Neural progenitor cell (in vitro differentiated cells): ENCODE measurements around the gene ERC2.

Source experiments
- EZH2 ChIP-seq: fragments of 200-600 bp; sonication (generic); IDR thresholded peaks from 2 replicates; pipeline ENCODE4 v1.6.1; 2017; ENCODE audit warnings: antibody characterized with exemption, mild to moderate bottlenecking, moderate library complexity
- EZH2phosphoT487 ChIP-seq: fragments of 200-600 bp; sonication (generic); IDR thresholded peaks from 2 replicates; pipeline ENCODE4 v1.6.1; 2017; ENCODE audit warnings: antibody characterized with exemption
- TF ChIP-seq, protein P1 (sequence below): fragments of 200-600 bp; sonication (generic); IDR thresholded peaks from 2 replicates; pipeline ENCODE4 v1.5.1; 2017; ENCODE audit warnings: antibody characterized with exemption, mild to moderate bottlenecking

DNA sequence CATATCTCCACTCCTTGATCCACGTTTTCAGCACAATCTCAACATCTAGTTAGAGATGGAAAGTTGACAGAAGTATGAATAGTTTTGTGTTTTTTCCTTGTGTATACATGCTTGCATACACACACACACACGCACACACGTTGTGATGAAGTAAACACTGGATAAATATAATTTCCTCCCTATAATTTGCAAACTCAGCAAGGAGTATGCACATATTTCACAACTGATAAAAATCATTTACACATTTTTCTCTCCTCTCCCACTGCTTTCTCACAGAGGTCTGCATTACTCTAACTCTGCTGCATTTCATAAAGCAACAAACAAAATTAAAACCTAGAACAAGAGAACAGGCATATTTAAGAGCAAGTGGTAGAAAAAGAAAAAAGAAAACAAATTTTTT, 320.9 kb downstream of the ERC2 start:
- TF ChIP-seq EZH2 (no peak), EZH2phosphoT487 (no peak)
- TF ChIP-seq, protein P1, sequence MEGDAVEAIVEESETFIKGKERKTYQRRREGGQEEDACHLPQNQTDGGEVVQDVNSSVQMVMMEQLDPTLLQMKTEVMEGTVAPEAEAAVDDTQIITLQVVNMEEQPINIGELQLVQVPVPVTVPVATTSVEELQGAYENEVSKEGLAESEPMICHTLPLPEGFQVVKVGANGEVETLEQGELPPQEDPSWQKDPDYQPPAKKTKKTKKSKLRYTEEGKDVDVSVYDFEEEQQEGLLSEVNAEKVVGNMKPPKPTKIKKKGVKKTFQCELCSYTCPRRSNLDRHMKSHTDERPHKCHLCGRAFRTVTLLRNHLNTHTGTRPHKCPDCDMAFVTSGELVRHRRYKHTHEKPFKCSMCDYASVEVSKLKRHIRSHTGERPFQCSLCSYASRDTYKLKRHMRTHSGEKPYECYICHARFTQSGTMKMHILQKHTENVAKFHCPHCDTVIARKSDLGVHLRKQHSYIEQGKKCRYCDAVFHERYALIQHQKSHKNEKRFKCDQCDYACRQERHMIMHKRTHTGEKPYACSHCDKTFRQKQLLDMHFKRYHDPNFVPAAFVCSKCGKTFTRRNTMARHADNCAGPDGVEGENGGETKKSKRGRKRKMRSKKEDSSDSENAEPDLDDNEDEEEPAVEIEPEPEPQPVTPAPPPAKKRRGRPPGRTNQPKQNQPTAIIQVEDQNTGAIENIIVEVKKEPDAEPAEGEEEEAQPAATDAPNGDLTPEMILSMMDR = no peak
